Ovary (tissue), 9 donors: ENCODE data around the gene SNAI3. TPM values are rescaled to one million over a fixed set of nuclear protein-coding genes. Genes with fewer than 3 reads are reported as not detected.
"Not testable (repeated sequence)": the region's sequence is repeated elsewhere in the genome, so short reads cannot be mapped to it uniquely, and the experiment has no call there.

ENCODE experiments used
- DNase-seq, 5 donors: peaks; one replicate each; pipeline ENCODE4 v3.0.0-alpha.2; 2019 to 2020
- H3K27ac ChIP-seq, 2 donors: fragments of 200-600 bp; one replicate each; pipeline versions ENCODE4 v1.5.1 to v1.8.0; 2019 to 2022
- H3K27me3 ChIP-seq: fragments of 200-600 bp; one replicate; pipeline ENCODE4 v1.8.0; 2022
- H3K36me3 ChIP-seq: fragments of 200-600 bp; sonication (generic); one replicate; pipeline ENCODE4 v1.5.1; 2019
- H3K4me1 ChIP-seq: one replicate; pipeline ENCODE4 v1.8.1; 2013; ENCODE audit warnings: mild to moderate bottlenecking, moderate library complexity; ENCODE audit not compliant: insufficient read depth
- H3K4me3 ChIP-seq: fragments of 200-600 bp; sonication (generic); one replicate; pipeline ENCODE4 v1.5.1; 2017
- H3K9me3 ChIP-seq, 2 donors: fragments of 200-600 bp in 1 of 2; sonication (generic) in 1 of 2; one replicate each; pipeline versions ENCODE4 v1.5.1 to v1.8.1; 2013 to 2019; ENCODE audit warnings: mild to moderate bottlenecking in 1 of 2, moderate library complexity in 1 of 2
- EP300 ChIP-seq: sonication (generic); formaldehyde crosslinking; IDR thresholded peaks from one replicate; pipeline ENCODE4 v1.6.1; 2017; ENCODE audit warnings: antibody characterized with exemption
- POLR2A ChIP-seq: fragments of 450-650 bp; IDR thresholded peaks from one replicate; pipeline ENCODE4 v1.6.1; 2017; ENCODE audit warnings: antibody characterized with exemption, mild to moderate bottlenecking, moderate library complexity
- WGBS, 3 donors: extraction: QIAGEN DNeasy Blood & Tissue Kit in 1 of 3; methylation state at CpG; one replicate each; pipeline versions ENCODE4 v1.1.5 to v1.1.7; 2013 to 2017; 5-methylcytosine and 5-hydroxymethylcytosine counted together
- intact Hi-C, 4 donors: fragments of 100-400 bp; cut with DNase I; formaldehyde crosslinking; loops; one replicate each; pipeline versions ENCODE4 v1.11.0 to v1.15.1; 2022 to 2023
- polyA plus RNA-seq, 2 donors: library from polyadenylated mRNA; stranded (reverse); fragments of 200-250 nt in 1 of 2; fragments of 350-450 nt in 1 of 2; fragmentation: Illumina TruSeq in 1 of 2; extraction: RNeasy Lipid Tissue Mini Kit (QIAGEN cat#74804) in 1 of 2; gene quantifications; one replicate each; pipeline ENCODE4 v1.2.3, GENCODE V29; 2013 to 2014
- total RNA-seq, 7 donors: library from RNA; depleted of rRNA in 2 of 7; stranded (reverse); fragments of >200 nt in 2 of 7; fragmentation: NEBNext Ultra II Directional in 3 of 7; extraction: Animal tissue kit (Norgen Biotek cat#: 25700) in 3 of 7; gene quantifications; one replicate each; pipeline versions ENCODE4 v1.1.0 to v1.2.4, GENCODE V29; 2016 to 2023
- TF ChIP-seq, protein P1 (sequence below), 3 donors: fragments of 450-650 bp in 2 of 3; fragments of 200-600 bp in 1 of 3; IDR thresholded peaks; one replicate each; pipeline versions ENCODE4 v1.5.1 to v1.8.0; 2016 to 2022; ENCODE audit warnings: antibody characterized with exemption in 3 of 3, mild to moderate bottlenecking in 1 of 3
- donor health status: DM: no; HTN: no; CAD: no; lungs with moderate emphysema.
- donor health status: DM: no; HTN: no; CAD: no.
- donor health status: Bipolar disorder and iron deficiency.
- donor health status: DM: yes; HTN: yes; CAD: no.
- donor health status: DM: no; HTN: no; CAD: no.
- donor health status: DM: yes; HTN: yes; CAD: no.

SNAI3 gene
- total and polyA plus RNA-seq, 9 donors, result 0.12 to 1.0 (median 0.28) TPM; not detected in 4

DNA sequence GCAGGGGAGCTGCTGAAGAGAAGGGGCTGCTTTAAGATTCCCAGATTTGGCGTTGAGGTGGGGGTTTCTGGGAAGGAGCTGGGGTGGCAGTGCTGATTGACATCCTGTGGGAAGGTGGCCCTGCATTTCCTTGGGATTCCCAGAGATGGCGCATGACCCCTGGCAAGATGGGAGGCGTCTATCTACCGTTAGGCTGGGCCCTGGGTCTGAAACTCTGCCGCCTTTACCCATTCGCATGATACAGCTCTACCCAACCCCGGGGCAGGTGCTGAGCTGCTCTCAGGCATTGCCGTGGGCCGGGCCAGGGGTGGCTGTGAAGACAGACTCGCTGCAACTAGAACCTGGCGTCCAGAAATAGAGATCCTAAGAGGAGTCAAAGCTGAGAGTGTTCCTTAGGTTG is 13.5 kb downstream of the SNAI3 start:
- H3K36me3 ChIP-seq, result no peaks in the 10 kb centered on the region
- no peak for DNase-seq
- H3K27me3 ChIP-seq, result no peaks in the 10 kb centered on the region
- H3K27ac ChIP-seq, result no peak overlapping the region
- WGBS, 3 donors, result 67 to 68% (median 67%) methylated on average over 11 of the region's 11 CpGs
- H3K9me3 ChIP-seq, result no peaks in the 10 kb centered on the region
- TF ChIP-seq, protein P1, sequence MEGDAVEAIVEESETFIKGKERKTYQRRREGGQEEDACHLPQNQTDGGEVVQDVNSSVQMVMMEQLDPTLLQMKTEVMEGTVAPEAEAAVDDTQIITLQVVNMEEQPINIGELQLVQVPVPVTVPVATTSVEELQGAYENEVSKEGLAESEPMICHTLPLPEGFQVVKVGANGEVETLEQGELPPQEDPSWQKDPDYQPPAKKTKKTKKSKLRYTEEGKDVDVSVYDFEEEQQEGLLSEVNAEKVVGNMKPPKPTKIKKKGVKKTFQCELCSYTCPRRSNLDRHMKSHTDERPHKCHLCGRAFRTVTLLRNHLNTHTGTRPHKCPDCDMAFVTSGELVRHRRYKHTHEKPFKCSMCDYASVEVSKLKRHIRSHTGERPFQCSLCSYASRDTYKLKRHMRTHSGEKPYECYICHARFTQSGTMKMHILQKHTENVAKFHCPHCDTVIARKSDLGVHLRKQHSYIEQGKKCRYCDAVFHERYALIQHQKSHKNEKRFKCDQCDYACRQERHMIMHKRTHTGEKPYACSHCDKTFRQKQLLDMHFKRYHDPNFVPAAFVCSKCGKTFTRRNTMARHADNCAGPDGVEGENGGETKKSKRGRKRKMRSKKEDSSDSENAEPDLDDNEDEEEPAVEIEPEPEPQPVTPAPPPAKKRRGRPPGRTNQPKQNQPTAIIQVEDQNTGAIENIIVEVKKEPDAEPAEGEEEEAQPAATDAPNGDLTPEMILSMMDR (IDR thresholded peaks at IDR 0.05), result no peak
- no peak for TF ChIP-seq POLR2A
- TF ChIP-seq EP300, result no peak
- no peak overlapping the region for H3K4me3 ChIP-seq
- H3K4me1 ChIP-seq, result no peaks in the 10 kb centered on the region
- intact Hi-C loops, result no loop called here

GRCh38 chr16:88671806-88672205 is 14.5 kb downstream of the SNAI3 start:
- TF ChIP-seq, protein P1 (IDR thresholded peaks at IDR 0.05), result no peak
- TF ChIP-seq POLR2A, result no peak
- no peak for TF ChIP-seq EP300

GRCh38 chr16:88669980-88670379 is 16.3 kb downstream of the SNAI3 start:
- Histone ChIP-seq H3K4me3 (no peak overlapping the region), H3K36me3 (no peaks in the 10 kb centered on the region), H3K27me3 (no peaks in the 10 kb centered on the region), H3K4me1 (no peaks in the 10 kb centered on the region), H3K27ac (no peak overlapping the region), H3K9me3 (no peaks in the 10 kb centered on the region)
- intact Hi-C loops, result no loop called here
- TF ChIP-seq POLR2A (no peak), EP300 (no peak)
- TF ChIP-seq, protein P1 (IDR thresholded peaks at IDR 0.05), result no peak
- DNase-seq, result no peak
- 77 to 80% (median 77%) methylated on average over 10 of the region's 10 CpGs for WGBS, 3 donors

More at GRCh38 chr16:88671806-88672205, 14.5 kb downstream of the SNAI3 start:
- H3K4me1 ChIP-seq, result no peaks in the 10 kb centered on the region
- no peak for DNase-seq
- no peak overlapping the region for H3K4me3 ChIP-seq
- H3K9me3 ChIP-seq, result no peaks in the 10 kb centered on the region
- H3K36me3 ChIP-seq, result no peaks in the 10 kb centered on the region
- intact Hi-C loops, result no loop called here
- H3K27ac ChIP-seq, result no peak overlapping the region
- no peaks in the 10 kb centered on the region for H3K27me3 ChIP-seq
- 80 to 86% (median 82%) methylated on average over 23 of the region's 23 CpGs for WGBS, 3 donors

- H3K27me3 ChIP-seq, result not testable (repeated sequence)
These were observed 16.8 kb downstream of the SNAI3 start for GRCh38 chr16:88669493-88669892.

GRCh38 chr16:88667461-88667860 is 18.8 kb downstream of the SNAI3 start:
- no peaks in the 10 kb centered on the region for H3K27me3 ChIP-seq
- no peak for DNase-seq
- no peaks in the 10 kb centered on the region for H3K4me1 ChIP-seq
- no peaks in the 10 kb centered on the region for H3K9me3 ChIP-seq
- no peaks in the 10 kb centered on the region for H3K36me3 ChIP-seq
- TF ChIP-seq, protein P1 (IDR thresholded peaks at IDR 0.05), result no peak
- no peak for TF ChIP-seq POLR2A
- TF ChIP-seq EP300, result no peak
- H3K4me3 ChIP-seq, result no peak overlapping the region
- intact Hi-C loops, result no loop called here
- 74 to 77% (median 76%) methylated on average over 5 of the region's 5 CpGs for WGBS, 3 donors
- no peak overlapping the region for H3K27ac ChIP-seq

More at GRCh38 chr16:88669493-88669892, 16.8 kb downstream of the SNAI3 start:
- H3K36me3 ChIP-seq, H3K4me1 ChIP-seq, H3K27ac ChIP-seq, H3K9me3 ChIP-seq, H3K4me3 ChIP-seq, DNase-seq, intact Hi-C loops: not testable (repeated sequence)
- WGBS, 3 donors, result 90 to 97% (median 92%) methylated on average over 8 of the region's 8 CpGs
